GM18873 (cell line): ENCODE measurements around the gene HOXA9.

Source experiments
- ATAC-seq: cut with Tn5 transposase; IDR thresholded peaks from one replicate; pipeline ENCODE4 v1.9.1; 2021; ENCODE audit warnings: mild to moderate bottlenecking, moderate library complexity, moderate number of reproducible peaks; ENCODE audit not compliant: unreplicated experiment, low FRiP score

Gene HOXA9

GRCh38 chr7:27189295-27189996, 24.1 kb upstream of the HOXA9 start:
- no peak for ATAC-seq

- ATAC-seq = no peak
Measured at GRCh38 chr7:27188386-27189294, 23.3 kb upstream of the HOXA9 start.

GRCh38 chr7:27187475-27188385, 22.4 kb upstream of the HOXA9 start:
- ATAC-seq = no peak

- no peak for ATAC-seq
Measured at GRCh38 chr7:27186668-27187474, 21.5 kb upstream of the HOXA9 start.

- ATAC-seq = no peak
Measured at GRCh38 chr7:27185854-27186667, 20.7 kb upstream of the HOXA9 start.

GRCh38 chr7:27185013-27185853, 19.9 kb upstream of the HOXA9 start, which contains the start of gene HOXA11:
HOXA11 (minus strand) TSS chr7:27185232; CDS start chr7:27185144, 88 bp downstream.
- ATAC-seq = no peak

- ATAC-seq = no peak
Measured at GRCh38 chr7:27184337-27185012, 19.1 kb upstream of the HOXA9 start.

- no peak for ATAC-seq
Measured at GRCh38 chr7:27183682-27184336, 18.5 kb upstream of the HOXA9 start.

- no peak for ATAC-seq
Measured at GRCh38 chr7:27182861-27183681, 17.7 kb upstream of the HOXA9 start.

- ATAC-seq = no peak
Measured at GRCh38 chr7:27182285-27182841, 17.0 kb upstream of the HOXA9 start.

- ATAC-seq = no peak
Measured at GRCh38 chr7:27181795-27182275, 16.5 kb upstream of the HOXA9 start.

- no peak for ATAC-seq
Measured at GRCh38 chr7:27180431-27181420, 15.4 kb upstream of the HOXA9 start.

- no peak for ATAC-seq
Measured at GRCh38 chr7:27179503-27180430, 14.4 kb upstream of the HOXA9 start.
